ENCODE data around the gene WNK2.

The WNK2 gene

DNA sequence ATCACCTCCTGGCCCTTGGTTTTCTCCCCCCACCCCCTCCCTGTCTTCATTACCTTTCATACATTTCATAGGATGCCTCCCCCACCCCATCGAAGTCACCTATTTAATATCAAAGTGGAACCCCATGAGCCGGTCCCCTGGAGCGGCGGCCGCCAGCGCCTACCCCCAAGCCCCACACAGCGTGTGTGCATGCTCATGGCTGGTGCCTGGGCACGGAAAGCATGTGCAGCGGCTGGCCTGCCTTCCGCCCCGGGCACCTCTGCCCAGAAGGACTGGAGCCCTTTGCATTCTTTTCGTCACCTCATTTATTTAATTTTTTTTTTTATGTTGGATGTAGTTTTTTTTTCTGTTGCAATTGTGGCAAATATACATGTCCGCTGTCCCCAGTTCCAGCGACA lies 116.2 kb downstream of the WNK2 start:
- DNase-seq, result no peak

DNA sequence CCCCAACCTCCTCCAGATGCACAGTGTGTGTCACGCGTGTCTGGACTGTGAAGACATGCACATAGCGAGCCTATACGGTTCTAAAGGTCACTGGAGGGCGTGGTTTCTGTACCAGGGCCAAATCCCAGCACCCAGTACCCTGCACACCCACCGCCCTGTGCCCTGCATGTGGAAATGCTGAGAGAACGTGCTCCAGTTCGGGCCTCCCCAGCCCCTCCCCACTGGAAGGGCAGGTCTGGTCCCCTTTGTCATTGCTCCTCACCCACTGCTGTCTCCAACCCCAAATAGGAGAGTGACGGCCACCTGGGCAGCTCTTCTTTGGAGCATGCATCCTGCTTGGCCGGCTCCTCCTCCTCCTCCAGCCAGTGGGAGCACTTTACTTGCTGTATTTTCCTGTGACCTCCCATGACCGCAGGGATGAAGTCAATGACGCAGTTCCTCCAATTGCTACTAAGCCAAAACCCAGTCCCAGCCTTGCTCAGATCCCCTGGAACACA lies 116.7 kb downstream of the WNK2 start:
- peak in 1 of 2 donors; percentile 4 for DNase-seq

DNA sequence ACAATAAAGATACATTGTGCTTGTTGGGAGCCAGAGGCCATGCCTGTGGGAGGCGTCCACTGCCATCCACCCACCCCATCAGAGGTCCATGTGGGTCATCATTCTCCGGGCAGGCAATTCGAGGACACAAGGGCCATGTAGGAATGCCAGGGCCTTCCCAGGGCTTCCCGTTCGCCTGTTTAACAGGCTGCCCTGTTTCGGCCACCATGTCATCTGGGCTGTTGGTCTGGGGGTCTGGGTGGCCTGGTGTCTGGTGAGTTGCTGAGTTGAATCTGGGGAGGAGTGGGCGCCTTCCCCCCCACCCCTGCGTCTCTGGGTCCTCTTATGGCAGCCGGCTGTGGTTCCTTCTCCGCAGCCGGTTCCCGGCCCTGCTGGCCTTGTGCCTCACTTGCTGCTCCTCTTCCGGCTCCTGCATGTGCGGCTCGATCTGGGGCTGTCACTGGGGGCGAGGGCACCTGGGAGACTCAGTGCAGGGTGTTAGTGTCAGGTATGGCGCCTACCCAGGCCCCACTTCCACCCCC lies 117.4 kb downstream of the WNK2 start:
- no peak for DNase-seq

DNA sequence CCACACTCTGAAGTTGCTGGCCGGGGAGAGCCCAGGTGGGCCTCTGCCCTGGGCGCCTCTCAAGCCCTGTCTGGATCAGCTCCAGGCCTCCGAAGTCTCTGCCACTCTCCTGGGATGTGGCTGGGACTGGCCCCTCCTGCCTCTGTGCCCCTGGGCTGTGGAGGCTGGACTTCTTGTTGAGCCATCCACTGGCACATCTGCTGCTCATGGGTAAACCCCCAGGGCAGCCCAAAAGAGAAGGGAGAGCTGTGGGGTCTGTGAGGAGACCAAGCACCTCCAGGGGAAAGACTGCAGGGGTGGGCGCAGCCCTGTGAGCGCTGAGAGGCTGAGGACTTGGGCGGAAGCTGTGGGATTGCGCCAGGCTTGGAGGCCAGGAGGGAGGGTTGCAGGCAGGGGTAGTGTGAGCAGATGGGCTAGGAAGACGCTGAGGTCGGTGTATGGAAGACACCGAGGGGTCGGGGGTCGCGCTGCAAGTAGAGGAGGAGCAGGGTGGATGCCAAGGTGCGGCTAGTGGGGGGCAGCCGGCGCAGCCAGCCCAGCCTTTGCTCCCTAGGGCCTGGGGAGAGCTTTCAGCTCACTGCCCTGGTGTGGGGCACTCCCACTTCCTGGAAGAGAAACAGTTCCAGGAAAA lies 118.1 kb downstream of the WNK2 start:
- DNase-seq, result peak in 1 of 2 donors; percentile 14

DNA sequence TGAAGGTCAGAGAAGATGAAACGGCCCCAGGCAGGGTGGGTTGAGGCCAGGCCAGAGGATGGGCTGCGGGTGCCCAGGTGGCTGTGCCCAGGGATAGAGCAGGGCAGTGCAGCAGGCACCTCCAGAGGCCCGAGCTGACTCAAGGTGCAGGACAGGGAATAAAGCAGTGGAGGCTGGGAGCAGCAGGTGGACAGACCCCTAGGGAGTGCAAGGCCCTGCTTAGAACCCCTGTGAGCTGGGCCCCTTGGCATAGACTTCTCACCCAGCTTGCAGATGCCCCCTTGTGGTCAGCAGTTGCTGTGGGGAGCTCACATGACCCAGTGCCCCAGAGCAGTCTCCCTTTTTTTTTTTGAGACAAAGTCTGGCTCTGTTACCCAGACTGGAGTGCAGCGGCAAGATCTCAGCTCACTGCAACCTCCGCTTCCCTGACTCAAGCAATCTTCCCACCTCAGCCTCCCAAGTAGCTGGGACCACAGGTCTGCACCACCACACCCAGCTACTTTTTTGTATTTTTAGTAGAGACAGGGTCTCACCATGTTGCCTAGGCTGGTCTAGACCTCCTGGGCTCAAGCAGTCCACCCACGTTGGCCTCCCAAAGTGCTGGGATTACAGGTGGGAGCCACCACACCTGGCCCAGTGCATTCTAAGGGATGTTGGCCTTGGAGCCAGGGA lies 118.8 kb downstream of the WNK2 start:
- peak; percentile 63 to 68 for DNase-seq

DNA sequence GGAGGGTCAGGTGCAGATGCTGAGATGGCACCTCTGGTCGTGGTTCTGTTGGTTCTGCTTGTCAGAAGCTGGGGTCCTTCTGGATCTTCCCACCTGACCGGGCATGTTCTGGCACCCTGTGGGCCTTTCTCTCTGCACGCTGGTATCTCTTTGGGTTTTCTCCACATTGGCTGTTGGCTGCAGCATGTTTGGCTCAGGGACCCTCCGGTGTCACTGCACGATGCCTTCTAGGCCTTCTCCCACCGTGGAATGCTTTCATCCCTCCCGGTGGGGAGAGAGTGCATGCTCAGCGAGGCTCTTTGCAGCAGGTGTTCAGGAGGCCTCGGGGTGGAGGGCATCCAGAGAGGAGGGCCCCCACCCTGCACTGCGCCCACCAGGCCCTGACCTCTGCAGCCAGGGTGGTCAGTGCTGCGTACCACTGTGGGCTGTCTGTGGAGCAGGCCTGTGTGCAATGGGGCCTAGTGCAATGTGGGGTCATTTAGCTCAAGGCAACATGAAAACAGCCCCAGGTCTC lies 119.4 kb downstream of the WNK2 start:
- peak in 1 of 2 donors; percentile 12 for DNase-seq

DNA sequence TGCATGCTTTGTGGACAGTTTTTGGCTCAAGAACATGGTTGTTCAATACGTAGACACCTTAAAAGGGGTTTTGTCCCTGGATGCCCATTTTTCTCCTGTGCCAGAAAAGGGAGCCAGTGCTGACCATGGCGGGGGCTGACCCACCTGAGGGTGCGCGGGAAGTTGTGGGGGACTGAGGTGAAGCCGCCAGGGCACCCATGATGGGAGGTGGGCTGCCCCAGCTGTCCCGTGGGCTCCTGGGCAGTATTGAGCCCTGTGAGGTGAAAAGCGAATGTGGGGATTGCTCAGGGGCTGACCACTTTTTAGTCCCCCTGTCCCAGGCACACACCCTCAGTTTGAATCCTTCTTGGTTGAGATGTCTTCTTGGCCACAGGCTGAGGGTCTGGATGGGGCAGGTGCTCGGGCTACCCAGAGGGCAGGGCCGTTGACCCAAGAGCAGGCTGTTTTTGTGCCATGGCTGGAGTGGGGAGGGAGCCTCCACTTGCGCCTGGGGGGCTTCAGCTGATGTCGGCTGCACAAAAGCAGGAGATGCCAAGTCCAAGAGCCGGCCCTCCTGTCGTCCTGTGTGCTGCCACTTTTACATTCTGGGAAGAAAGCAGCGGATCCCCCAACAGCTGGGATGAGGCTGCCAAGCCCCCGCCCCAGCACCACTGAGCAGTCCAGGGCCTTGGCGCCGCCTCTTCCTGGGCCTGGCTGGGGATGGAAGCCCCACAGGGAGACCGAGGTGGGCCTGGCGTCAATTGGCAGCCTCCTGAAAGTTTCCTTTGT lies 120.1 kb downstream of the WNK2 start:
- peak in 1 of 2 donors; percentile 13 for DNase-seq

DNA sequence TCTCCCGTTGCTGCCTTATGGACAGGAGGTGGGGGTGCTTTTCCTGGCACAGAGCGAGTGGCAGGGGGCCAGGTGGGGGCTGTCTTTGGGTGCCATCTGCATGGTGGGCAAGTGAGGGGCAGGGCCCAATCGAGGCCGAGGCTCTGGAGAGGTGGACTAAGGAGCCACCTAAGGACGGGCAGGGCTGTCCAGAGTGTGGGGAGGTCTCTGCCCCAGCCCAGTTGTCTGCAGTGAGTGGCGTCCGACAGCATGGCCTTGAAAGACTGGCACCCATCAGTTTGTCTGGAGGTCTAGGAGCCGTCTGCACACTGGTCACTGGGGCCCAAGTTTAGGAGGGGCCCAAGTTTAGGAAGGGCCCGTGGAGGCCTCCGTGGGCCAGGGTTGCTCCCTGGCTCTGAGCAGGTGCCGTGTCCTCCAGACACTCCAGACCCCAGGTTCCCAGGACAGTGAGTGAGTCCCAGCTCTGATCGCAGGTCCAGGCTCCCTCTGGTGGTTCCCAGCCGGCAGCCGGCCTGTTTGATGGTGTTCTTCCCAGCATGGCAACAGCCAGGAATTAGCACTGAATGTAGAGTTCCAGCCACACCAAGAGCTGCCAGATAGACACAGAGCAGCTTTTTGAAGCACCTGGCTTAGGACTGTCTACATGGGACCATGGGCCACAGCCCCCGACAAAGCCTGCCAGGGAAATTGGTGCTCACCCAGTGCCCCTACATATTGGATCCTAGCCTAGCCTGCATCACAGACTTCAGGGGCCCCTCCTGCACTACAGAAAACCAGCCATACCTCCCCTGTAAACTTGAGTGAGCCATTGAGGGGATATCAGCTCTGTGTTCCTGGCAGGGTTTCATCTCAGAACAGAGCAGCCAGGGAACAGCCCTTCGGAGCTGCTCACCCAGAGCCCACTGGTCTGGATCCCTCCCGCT lies 120.9 kb downstream of the WNK2 start:
- DNase-seq, result peak; percentile 22 to 35

DNA sequence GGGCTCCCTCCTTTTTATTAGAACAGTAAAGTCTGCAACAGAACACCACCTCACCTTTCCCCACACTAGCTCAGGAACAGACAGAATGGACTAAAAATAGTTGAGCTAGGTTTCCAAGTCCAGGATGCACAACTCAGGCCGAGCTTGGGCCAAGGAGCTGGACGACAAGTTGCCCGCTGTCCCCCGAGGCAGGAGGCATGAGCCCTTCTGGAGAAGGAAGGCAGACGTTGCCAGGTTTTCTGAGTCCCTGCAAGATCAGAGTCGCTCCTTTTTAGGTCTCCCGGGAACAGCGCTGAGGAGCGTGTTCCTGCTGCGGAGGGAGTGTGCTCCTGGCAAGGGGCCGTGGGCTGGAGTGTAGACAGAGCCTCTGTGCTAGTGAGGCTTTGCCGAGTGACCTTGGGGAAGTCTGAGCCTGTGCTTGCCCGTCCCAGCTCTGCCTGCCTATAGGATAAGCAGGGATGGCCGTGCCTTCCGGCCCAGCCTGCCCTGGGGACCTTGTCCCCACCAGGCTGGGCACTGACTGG lies 121.6 kb downstream of the WNK2 start:
- peak in 1 of 2 donors; percentile 16 for DNase-seq

DNA sequence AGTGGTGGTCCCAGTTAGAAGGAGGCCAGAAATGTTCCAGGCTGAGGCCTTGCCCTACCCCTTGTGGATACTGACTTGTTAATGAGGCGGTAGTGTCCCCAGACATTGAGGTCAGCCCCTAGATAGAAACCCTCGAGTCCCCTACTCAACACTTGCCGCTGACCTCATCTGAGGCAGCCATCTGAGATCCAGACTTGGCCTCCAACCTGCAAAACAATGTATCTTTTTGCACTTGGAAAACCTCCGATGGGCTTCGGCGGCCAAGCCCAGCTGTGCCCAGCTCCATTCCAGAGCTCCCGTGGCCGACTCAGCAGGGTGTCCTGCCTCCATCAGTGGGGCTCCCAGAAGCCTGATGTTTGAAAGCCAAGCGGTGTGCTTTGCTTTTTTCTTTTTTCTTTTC lies 122.1 kb downstream of the WNK2 start:
- peak in 1 of 2 donors; percentile 12 for DNase-seq

DNA sequence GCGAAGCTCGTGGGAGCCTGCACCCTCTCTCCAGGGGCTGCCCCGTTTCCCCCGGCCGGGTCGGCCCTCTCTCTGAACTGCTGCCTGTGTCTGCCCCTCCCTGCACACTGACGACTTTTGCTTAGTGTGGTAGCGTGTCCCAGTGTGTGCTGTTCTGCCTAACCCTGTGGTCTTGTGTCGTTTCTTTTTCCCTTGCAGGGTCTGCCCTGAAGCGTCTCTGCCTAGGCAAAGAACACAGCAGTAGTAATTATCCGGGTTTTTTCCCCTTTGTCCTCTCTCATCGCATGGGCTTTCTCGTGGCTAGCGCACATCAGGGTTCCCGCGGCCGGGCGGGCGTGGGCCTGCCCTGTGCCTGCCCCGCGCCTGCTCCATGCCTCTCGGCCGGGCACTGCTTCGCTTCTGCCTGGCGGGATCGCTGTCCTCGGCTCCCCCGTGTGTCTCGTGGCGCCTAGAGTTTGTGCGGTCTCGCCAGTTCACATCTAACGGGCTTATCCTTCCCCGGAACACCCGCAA lies 122.7 kb downstream of the WNK2 start:
- peak in 1 of 2 donors; percentile 8 for DNase-seq

DNA sequence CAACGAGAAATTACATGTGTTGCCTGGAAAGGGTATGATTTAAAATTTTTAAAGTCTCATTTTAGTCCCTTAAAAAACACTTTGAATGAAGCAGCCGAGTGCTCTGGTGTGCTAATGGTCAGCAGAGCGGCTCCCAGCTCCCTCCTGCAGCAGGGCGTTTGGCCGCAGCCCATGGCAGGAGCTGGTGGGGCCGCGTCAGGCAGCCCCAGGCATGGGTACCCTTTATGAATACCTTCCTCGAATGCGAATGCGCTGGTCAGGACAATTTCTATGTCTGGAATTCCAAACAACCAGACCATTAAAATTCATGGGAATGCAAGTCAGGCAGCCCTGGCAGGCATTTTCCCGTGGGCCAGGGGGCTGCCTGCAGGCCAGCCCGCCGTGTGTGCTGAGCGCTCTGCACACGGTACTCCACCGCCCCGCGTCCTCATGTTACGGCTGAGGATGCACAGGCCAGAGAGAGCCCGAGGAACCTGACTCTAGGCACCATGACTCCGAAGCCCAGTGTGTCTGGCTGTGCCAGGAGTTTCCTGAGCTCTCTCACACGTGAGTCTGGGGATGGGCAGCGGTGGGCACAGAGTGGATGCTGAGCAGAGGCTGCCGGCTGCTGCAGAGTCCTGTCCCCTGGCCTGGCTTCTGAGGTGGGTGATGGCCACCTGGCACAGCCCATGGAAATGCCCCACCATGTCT lies 123.7 kb downstream of the WNK2 start:
- no peak for DNase-seq

DNA sequence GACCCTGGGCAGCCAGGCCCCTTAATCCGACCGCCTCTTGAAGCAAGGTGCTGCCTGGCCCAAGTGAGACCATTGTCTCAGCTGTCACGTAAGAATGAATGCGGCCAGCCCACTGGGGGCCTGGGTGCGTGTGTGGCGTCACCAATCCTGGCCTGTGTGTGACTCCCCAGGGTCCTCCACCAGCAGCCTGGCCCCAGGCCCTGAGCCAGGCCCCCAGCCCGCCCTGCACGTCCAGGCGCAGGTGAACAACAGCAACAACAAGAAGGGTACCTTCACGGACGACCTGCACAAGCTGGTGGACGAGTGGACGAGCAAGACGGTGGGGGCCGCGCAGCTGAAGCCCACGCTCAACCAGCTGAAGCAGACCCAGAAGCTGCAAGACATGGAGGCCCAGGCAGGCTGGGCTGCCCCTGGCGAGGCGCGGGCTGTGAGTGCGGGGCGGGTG lies 124.2 kb downstream of the WNK2 start:
- no peak for DNase-seq

DNA sequence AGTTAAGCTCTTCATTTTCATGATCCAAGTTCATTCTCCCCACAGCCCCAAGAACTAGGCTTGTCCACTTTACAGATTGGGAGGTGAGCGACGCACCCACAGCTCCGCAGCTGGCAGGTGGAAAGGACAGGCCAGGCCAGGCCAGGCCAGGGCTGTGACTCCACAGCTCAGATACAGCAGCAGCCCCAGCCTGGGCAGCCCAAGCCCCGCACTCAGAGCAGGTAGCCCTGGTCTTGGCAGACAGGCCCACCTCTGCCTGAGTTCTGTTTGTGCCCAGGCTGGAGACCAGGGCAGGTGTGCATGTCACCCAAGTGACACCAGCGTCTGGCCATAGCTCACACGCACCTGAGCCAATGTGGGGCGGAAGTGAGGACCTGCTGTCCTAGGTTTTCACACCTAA lies 124.7 kb downstream of the WNK2 start:
- no peak for DNase-seq

DNA sequence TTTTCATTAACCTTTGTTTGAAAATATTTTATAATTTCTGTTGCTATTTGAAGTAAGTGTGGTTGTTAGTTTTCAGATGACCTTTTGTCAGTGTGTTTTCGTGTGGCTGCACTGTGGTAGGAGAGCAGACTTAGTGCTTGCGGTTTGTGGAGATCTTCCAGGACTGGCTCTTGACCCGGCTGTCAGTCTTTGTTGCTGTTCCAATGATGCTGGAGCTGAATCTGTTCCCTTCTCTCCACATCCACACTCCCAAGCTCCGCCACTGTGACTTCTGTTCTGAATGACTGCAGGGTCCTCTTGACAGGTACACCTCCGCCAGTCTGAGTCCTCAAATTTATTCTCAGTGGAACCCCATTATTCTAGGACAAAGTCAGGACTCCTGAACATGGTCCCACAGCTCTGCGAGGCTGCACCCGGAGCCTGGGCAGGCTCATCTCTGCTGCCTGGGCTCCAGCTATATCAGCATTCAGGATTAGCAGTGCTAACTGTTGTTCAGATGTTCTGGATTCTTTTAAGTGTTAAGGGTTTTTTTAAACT lies 126.0 kb downstream of the WNK2 start:
- DNase-seq, result no peak

DNA sequence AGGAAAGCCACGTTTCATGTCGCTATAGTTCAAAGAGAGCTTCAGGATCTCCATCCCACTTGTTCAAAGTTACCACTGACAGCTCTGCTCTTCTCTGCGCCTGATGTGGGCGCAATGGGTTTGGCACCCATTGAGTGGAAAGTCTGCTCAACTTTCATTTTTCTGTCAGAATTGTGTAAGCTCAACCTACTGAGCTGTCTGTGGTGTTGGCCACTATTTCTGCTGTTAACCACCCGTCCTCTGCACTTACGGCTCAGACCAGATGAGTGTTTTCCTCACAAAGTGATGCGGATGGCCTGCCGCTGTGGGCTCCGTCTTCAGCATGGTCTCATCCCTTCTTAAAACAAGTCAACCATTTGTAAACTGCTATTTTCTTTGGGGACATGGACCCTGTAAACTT lies 131.2 kb downstream of the WNK2 start:
- DNase-seq, result no peak

DNA sequence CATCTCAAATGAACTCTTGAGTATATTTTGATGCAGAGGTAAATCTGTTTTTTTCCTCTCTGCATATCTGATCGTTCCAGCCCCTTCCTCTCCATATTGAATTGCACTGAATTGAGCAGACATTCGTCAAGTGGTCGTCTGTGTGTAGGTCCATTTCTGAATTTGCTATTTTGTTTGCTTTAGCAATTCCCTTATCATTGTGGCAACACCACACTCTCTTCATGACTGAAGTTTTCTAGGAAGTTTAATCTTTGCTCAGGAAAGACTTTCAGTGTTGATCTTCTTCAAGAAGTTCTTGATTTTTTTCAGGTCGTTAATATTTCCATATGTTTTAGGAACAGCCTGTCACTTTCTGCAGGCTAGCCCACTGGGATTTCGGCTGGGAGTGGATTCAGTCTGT lies 132.0 kb downstream of the WNK2 start:
- no peak for DNase-seq

DNA sequence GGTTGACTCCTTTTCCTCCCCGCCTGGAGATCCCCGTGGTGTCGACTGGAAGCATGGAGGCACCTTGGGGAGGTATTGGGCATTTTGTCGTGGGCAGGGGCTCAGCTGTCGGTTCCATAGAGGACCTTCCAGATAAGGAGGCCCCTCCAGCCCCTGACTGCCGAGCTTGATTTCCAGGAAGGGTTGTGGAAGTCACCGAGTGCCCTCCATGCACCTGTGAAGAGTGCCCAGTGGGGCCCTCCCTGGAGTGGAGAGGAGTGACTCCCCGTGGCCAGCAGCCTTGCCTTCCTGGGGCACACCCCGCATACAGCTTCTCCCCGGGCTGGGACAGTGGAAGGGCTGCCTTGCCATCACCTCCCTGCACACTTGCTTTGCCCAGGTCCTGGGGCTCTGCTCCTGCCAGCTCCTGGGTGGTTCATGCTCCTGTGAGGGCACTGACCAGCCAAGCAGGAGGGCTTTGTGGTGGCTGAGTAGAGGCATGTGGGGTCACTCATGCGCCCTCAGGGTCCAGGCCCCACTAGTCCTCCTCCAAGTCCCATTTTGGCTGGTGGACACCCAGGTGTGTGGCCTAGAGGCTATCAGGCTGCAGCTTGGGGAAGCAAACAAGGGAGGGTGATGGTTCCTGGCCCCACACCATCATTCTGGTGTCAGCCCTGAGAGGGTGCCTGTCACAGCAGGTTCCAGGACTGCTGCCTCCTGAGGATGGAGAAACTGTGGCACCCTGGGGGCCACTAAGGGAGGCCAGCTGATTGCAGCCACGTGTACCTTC lies 133.0 kb downstream of the WNK2 start:
- DNase-seq, result no peak

DNA sequence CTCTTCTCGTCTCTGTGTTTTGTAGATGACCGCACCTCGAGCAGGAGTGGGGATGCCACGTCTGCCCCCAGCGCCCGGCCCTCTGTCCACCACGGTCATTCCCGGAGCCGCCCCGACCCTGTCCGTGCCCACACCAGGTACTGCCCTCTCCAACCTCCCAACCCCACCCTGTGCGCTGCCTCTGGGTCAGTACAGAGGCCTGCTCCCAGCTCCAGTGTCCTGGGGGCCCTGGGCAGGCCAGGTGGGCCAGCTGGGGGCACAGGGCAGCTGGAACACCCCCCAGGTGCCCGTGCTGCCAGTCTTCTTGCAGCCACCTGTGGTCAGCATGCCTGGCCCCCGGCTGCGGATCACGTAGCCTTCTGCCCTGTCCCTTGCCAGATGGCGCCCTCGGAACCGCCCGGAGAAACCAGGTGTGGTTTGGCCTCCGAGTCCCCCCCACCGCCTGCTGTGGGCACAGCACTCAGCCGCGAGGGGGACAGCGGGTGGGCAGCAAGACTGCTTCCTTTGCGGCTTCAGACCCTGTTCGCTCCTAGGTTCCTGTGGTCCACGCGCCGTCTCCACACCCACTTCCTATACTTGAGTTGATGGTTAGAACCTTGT lies 133.7 kb downstream of the WNK2 start:
- DNase-seq, result no peak

DNA sequence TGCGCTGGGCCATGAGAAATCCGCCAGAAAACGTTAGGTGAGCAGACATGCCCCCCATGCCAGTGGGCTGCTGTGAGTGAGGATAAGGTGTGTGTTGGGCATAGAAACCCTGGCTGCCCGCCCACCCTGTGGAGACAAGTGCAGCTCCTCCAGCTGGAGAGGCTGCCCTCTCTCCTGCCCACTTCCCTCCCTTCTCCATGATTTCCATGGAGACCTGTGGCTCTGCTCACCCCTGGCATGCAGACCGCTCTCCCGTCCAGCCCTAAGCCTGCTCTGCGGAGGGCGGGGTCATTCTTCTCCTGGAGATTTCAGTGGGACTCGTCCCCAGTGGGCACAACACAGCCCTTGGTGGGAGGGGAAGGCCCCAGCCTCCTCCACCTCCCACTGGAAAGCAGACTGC lies 134.5 kb downstream of the WNK2 start:
- DNase-seq, result no peak
